ENCODE data around the gene CALN1.
"Not testable (repeated sequence)": the region's sequence is repeated elsewhere in the genome, so short reads cannot be mapped to it uniquely, and the experiment has no call there.

CALN1 gene

DNA sequence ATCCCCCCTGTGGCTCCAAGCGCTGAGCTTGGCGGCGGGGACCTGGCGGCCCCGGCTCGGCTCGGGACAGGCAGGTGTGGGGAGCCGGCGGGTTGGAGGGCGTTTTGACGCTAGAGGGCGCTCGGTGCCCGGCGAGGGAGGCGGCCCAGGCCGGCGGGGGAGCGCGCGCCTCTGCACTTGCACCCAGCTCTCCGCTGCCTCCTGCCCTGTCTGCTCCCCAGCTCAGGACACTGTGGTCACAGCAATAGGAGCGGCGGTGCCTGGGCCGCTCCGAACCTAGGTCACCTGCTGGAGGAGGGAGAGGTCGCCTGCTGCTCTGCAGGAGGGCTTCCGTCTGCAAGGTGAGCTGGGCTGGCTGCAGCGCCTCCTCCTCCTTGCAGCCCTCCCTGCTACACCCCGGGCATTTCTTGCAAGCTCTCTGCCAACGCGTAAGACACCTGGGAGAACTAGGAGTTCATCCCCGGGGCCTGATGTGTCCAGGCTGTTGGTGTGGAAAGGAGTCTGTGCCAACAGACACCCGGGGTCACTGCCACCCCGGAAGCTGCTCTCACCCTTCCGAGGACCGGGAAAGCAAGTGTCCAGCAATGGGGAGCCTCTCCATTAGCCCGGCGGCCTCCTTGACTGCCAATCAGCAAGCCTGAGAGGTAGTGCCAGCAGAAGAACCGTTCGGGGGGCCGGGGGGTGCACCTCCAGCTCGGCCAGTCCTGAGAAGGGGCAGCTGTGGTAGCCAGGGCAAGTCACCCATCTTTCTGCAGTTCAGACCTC lies 659.8 kb downstream of the CALN1 start:
- Histone ChIP-seq H3K4me2 (peak overlapping the region; percentile 25 to 90 (median 62); a peak in 21 of 22 replicates), H3K27ac (no peak overlapping the region), H4K20me1 (no peaks in the 10 kb centered on the region), H3K27me3 (peaks cover 0 to 6% (median 0%) of the 10 kb centered on the region in 11 experiments; a peak in 4 of 22 replicates), H3K36me3 (no peaks in the 10 kb centered on the region), H3K4me3 (peak overlapping the region in 2 of 10 experiments; percentile 33; a peak in 2 of 20 replicates), H3K9ac (peak overlapping the region in 1 of 11 experiments; percentile 16; a peak in 1 of 22 replicates), H3K9me3 (replicated peaks in 1 of 11) (peaks cover 7 to 31% (median 13%) of the 10 kb centered on the region in 11 experiments; a peak in 17 of 22 replicates), H3K4me1 (peaks cover 0 to 12% (median 2%) of the 10 kb centered on the region in 10 experiments; a peak in 4 of 20 replicates)
- no peak for TF ChIP-seq Cebpa-rat (IDR thresholded peaks at IDR 0.05)

DNA sequence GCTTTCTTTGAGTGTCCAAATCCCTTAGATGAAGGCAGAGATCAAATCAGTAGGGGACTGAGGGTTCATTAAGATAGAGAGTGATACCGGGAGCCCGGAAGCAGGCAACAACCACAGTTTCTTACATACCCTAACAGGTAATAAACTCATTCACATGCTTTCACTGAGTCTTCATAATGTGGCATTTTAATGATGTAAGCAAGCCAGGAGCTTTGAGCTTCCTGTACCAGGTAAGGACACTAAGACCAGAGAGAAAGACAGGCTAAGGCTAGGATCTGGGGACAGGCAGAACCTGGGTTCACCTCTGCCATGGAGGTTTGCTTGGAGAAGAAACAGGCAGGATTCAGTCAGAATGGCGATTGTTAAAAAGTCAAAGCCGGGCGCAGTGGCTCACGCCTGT lies 661.8 kb downstream of the CALN1 start:
- Histone ChIP-seq H3K9ac (no peak overlapping the region), H3K36me3 (no peaks in the 10 kb centered on the region), H3K27me3 (peaks cover 0 to 6% (median 0%) of the 10 kb centered on the region in 11 experiments; a peak in 4 of 22 replicates), H3K4me3 (no peak overlapping the region), H3K27ac (no peak overlapping the region), H3K4me2 (no peak overlapping the region), H4K20me1 (no peaks in the 10 kb centered on the region), H3K4me1 (peaks cover 0 to 12% (median 2%) of the 10 kb centered on the region in 10 experiments; a peak in 4 of 20 replicates), H3K9me3 (replicated peaks in 1 of 11) (peaks cover 0 to 10% (median 5%) of the 10 kb centered on the region in 11 experiments; a peak in 16 of 22 replicates)
- no peak for TF ChIP-seq Cebpa-rat (IDR thresholded peaks at IDR 0.05)

DNA sequence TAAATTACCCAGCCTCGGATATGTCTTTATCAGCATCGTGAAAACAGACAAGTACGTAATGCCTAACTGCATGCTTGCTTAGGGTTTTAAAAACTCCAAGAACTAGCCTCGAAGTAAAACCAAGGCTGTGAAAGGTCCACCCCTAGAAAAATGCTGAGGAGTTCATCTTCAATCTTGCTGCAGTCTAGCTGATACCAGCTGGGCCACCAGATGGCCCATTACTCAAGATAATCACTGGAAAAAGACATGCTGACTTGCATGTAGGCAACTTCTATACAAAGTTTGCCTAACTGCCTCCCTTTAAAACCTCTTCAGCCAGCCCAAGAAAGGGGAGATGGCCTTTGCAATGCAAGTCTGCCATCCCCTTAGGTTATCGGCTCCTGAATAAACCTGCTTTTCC lies 666.1 kb downstream of the CALN1 start:
- Histone ChIP-seq H3K4me3 (no peak overlapping the region), H3K27me3 (no peaks in the 10 kb centered on the region), H3K27ac (no peak overlapping the region), H3K4me2 (no peak overlapping the region), H3K9ac (no peak overlapping the region), H3K9me3 (replicated peaks in 1 of 11) (peaks cover 0 to 6% (median 0%) of the 10 kb centered on the region in 11 experiments; a peak in 1 of 22 replicates), H4K20me1 (no peaks in the 10 kb centered on the region), H3K4me1 (0 out of 20 replicates have a peak, but pooled peaks cover 0 to 5% (median 0%) of the 10 kb centered on the region in 10 experiments), H3K36me3 (no peaks in the 10 kb centered on the region)
- TF ChIP-seq Cebpa-rat (IDR thresholded peaks at IDR 0.05) = no peak

DNA sequence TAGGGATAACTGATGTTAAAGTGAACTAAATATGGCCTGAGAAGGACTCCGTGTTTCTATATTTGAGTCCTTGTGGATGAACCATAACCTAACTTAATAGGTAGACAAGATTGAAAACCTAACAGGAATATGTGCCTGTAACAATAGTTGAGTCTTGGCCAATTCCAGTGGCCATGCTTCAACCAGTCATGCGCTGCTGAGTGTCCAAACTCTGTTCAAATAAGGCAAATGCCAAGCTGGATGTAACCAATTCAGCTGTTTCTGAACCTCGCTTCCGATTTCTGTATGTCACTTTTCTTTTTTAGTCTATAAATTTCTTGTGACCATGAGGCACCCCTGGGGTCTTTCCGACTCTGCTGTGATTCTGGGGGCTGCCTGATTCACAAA lies 672.0 kb downstream of the CALN1 start:
- Histone ChIP-seq H3K4me3 (no peak overlapping the region), H3K4me1 (no peaks in the 10 kb centered on the region), H3K36me3 (no peaks in the 10 kb centered on the region), H3K27me3 (no peaks in the 10 kb centered on the region), H3K9me3 (replicated peaks in 1 of 11) (0 out of 22 replicates have a peak, but pooled peaks cover 0 to 3% (median 0%) of the 10 kb centered on the region in 11 experiments), H3K9ac (no peak overlapping the region), H3K27ac (no peak overlapping the region), H3K4me2 (no peak overlapping the region), H4K20me1 (no peaks in the 10 kb centered on the region)
- TF ChIP-seq Cebpa-rat (IDR thresholded peaks at IDR 0.05) = no peak

DNA sequence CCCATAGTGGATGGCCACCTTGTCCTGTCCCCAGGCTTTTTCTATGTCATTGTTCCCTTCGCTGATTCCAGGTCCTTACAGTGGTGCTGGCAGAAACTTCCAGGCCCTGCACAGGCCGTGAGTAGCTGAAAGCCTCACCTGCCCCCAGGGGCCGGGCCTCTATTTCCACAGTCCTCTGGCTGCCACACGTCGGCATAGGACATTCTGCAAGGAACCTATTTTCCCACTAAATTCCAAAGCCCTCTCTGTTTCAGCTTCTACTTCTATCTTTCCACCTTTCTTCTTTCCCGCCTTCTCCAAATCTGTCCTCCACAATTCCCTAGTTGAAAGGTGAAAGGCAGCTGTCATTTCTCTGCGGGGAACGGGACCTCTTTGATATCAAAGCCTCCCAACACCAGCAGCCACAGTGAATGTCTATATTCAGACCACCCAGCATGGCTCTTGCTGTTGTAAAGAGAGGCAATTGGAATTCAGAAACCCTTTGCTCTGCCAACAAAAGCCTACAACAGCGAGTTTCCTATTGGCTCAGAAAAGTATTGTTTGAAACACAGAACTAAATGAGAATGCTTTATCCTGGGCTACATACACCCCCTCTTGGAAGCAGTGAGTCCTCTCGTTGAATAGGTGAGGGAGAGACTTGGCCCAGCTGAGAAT lies 672.5 kb downstream of the CALN1 start:
- Histone ChIP-seq H3K36me3 (no peaks in the 10 kb centered on the region), H3K27me3 (no peaks in the 10 kb centered on the region), H3K27ac (no peak overlapping the region)

DNA sequence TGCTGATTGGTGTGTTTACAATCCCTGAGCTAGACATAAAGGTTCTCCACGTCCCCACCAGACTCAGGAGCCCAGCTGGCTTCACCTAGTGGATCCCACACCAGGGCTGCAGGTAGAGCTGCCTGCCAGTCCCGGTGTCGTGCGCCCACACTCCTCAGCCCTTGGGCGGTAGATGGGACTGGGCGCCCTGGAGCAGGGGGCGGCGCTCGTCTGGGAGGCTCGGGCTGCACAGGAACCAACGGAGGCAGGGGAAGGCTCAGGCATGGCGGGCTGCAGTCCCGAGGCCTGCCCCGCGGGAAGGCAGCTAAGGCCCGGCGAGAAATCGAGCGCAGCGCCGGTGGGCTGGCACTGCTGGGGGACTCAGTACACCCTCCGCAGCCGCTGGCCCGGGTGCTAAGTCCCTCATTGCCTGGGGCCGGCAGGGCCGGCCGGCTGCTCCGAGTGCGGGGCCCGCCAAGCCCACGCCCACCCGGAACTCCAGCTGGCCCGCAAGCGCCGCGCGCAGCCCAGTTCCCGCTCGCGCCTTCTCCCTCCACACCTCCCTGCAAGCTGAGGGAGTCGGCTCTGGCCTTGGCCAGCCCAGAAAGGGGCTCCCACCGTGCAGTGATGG lies 674.1 kb downstream of the CALN1 start:
- H3K9me3 ChIP-seq (replicated peaks in 1 of 11); H3K4me1 ChIP-seq; H3K4me2 ChIP-seq; H3K27me3 ChIP-seq; H3K9ac ChIP-seq; H4K20me1 ChIP-seq; H3K27ac ChIP-seq; H3K36me3 ChIP-seq; H3K4me3 ChIP-seq: not testable (repeated sequence)

More for the DNA sequence above, 672.5 kb downstream of the CALN1 start:
- Histone ChIP-seq H3K4me3 (no peak overlapping the region), H3K9ac (no peak overlapping the region), H3K4me1 (no peaks in the 10 kb centered on the region), H3K4me2 (no peak overlapping the region), H4K20me1 (no peaks in the 10 kb centered on the region), H3K9me3 (replicated peaks in 1 of 11) (0 out of 22 replicates have a peak, but pooled peaks cover 0 to 3% (median 0%) of the 10 kb centered on the region in 11 experiments)
- no peak for TF ChIP-seq Cebpa-rat (IDR thresholded peaks at IDR 0.05)

DNA sequence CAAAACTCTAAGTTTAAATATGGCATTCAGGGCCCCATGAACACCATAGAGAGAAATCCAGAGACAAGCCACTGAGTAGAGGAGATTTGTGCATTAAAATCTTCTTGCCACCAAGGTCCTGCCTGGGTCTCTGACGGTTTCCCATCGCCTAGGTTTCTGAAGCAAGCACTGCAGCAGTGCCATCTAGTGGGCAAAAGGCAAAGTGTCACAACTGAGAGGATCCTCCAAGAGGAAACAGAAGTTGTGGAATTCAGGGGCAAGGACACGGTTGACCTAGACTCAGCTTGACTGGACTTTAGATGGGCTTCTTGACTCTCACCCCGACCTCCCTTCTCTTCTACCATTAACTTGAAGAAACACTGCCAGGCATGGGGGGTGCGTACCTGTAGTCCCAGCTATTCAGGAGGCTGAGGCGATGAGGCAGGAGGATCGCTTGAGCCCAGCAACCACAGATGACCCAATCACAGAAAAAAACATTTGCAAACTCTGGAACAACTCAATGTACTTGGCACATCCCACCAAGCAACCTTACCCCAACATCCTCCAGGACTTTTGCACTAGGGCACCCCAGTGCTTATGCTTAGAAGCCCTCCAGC lies 676.1 kb downstream of the CALN1 start:
- Histone ChIP-seq H4K20me1 (no peaks in the 10 kb centered on the region; a peak in 1 of 22 replicates), H3K9ac (no peak overlapping the region), H3K4me1 (no peaks in the 10 kb centered on the region; a peak in 1 of 20 replicates), H3K36me3 (no peaks in the 10 kb centered on the region), H3K4me3 (no peak overlapping the region), H3K27me3 (no peaks in the 10 kb centered on the region), H3K9me3 (replicated peaks in 1 of 11) (no peaks in the 10 kb centered on the region), H3K27ac (no peak overlapping the region), H3K4me2 (no peak overlapping the region)
- TF ChIP-seq Cebpa-rat (IDR thresholded peaks at IDR 0.05) = no peak

DNA sequence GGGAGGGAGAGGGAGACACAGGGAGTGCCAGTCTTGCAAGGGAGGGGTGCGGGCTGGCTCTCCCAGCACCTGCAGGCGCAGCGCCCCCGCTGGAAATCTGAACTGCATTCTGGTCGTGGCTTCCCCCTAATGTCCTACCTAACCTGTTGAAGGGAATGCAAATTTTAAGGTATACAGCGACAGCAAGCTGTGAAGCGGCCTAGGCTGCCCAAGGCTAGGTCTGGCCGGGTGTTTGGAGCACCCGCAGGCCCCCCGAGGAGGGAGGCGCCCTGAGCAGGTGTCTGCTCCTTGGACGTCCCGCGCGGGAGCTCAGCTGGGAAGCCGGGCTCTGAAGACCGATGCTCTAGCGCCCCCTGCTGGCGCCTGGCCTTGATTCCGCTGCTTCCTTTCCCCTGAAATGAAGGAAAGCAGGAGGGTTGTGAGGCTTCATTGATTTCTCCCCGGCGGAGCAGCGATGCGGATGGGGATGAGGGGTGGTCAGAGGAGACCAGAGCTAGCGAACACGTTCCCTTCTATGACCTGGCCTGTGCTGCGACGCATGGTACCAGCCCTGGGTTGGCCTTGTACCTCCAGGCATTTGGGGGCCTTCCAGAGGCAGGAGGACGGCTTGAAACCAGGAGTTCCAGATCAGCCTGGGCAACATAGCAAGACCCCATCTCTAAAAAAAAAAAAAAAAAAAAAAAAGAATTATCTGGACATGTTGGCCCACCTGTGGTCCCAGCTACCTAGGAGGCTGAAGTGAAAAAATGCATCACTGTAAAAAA lies 678.8 kb downstream of the CALN1 start:
- Histone ChIP-seq H3K9me3 (replicated peaks in 1 of 11) (peaks cover 0 to 5% (median 0%) of the 10 kb centered on the region in 11 experiments; a peak in 2 of 22 replicates), H3K27me3 (no peaks in the 10 kb centered on the region), H3K27ac (no peak overlapping the region), H3K4me3 (no peak overlapping the region), H4K20me1 (no peaks in the 10 kb centered on the region; a peak in 1 of 22 replicates), H3K4me1 (no peaks in the 10 kb centered on the region; a peak in 1 of 20 replicates), H3K4me2 (peak overlapping the region; percentile 50 to 91 (median 68); a peak in 17 of 22 replicates), H3K9ac (no peak overlapping the region), H3K36me3 (no peaks in the 10 kb centered on the region)
- TF ChIP-seq Cebpa-rat (IDR thresholded peaks at IDR 0.05) = no peak
